Measurements from ENCODE around the gene PGBD5.

The PGBD5 gene

DNA sequence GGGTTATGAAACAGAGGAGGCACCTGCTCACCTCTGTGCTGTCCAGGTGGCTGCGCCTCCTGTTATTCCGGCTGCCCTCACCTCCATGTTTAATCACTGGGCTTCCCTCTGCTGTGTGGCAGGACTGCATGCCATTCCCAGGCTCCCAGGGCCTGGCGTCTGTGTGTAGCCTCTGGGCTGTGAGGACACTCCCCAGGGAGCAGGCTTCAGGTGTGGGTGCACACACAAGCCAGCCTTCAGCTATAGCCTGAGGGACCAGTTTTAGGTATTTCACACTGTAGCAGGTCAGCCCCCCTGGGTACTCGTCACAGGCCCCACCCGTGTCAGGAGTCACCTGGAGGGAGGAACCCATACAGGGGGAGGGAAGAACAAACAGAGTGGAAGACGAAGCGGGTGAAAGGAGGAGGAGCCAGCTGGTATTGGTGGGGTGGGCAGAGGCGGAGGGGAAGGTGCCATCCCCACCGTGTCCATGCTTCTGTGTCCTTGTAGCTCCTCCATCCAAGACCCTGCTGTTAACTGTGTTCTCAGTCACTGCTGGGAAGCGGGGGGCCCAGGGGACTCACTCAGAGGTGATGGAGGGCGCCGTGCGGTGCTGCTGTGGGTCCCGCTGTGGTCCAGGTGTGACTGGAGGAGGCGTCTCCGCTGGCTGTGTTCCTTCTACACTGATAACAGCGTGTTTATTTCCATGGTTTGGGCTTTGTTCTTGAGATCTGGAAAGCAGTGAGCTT is 158.6 kb downstream of the PGBD5 start:
- in situ Hi-C loops (cut with HindIII; ENCODE audit: low sequenced_read_pairs) = no loop called here

DNA sequence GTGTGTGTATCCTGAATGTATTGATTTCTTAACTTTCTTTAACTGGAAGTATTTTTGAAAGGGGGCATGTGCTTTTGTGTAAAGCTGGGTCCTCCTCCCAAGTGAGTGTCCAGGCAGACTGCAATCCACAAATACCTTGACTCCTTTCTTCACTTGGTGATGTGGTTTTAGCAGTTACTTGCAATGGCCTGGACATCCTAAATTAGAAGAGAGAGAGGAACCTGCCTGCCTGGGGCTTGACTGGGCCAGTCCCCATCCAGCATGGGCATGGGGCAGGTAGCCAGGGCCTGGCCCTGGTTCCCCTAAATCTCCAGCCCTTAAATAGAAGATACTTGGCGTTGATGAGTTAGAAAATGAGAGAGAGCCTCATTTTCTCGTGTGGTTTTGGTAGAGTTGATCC is 159.7 kb downstream of the PGBD5 start:
- in situ Hi-C loops (cut with HindIII; ENCODE audit: low sequenced_read_pairs) = no loop called here

DNA sequence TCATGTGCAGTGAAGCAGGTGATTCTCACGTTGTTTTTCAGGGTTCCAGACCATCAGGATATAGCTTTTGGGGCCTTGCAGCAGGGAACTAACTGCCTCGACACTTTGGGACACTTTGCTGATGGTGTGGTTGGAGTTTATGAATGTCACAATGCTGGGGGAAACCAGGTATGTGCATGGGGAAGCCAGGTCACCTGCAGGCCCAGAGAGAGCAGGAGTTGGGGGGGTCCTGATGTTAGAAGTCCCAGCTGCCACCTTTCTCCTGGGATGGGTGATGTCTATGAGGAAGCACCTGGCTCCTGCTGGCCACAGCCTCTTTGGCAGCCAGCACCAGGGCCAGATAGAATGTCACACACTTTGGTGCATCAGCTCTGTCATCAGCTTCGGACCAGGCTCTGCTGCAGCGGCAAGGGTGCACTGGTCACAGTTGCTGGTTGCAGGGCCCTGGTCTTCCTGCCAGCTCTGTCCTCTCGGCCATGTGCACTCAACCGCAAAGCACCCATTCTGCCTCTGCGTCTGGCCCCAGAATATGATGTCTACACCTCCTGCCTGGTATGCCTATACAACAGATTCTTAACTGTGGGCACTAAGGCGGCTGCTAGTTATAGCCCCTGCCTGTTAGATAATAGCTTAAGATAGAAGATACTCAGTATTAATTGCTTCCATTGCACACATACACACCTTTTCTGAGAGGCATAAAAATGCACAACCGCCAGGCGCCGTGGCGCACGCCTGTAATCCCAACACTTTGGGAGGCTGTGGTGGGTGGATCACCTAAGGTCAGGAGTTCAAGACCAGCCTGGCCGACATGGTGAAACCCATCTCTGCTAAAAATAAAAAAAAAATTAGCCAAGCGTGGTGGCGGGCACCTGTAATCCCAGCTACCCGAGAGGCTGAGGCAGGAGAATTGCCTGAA is 160.7 kb downstream of the PGBD5 start:
- in situ Hi-C loops (cut with HindIII; ENCODE audit: low sequenced_read_pairs) = no loop called here

Data from DLD1 (cell line).